Mesenchymal stem cell (in vitro differentiated cells and primary cell): ENCODE data around the gene SHISAL2A.
A peak's percentile ranks its signal among the peaks of the same experiment; 100 is the strongest.

Source experiments
- DNase-seq: peaks from one replicate; pipeline ENCODE4 v3.0.0-alpha.2; 2013
- H2AFZ ChIP-seq: one replicate; pipeline ENCODE4 v1.6.1; 2013; ENCODE audit warnings: low read depth, mild to moderate bottlenecking, control low read depth, inconsistent platforms, low read length, moderate library complexity
- H2AK5ac ChIP-seq: 2 replicates; pipeline ENCODE4 v1.6.1; 2013; ENCODE audit warnings: low read length, moderate library complexity, mild to moderate bottlenecking, inconsistent platforms; ENCODE audit not compliant: severe bottlenecking
- H2BK120ac ChIP-seq: one replicate; pipeline ENCODE4 v1.6.1; 2013; ENCODE audit warnings: low read depth, mild to moderate bottlenecking, inconsistent platforms, low read length, moderate library complexity
- H2BK12ac ChIP-seq, 2 experiments: one replicate each; pipeline ENCODE4 v1.6.1; 2013; ENCODE audit warnings: inconsistent platforms in 2 of 2, low read length in 2 of 2, mild to moderate bottlenecking in 2 of 2, moderate library complexity in 2 of 2, control low read depth in 1 of 2
- H2BK15ac ChIP-seq: one replicate; pipeline ENCODE4 v1.6.1; 2013; ENCODE audit warnings: mild to moderate bottlenecking, low read depth, inconsistent platforms; ENCODE audit not compliant: poor library complexity, severe bottlenecking
- H2BK5ac ChIP-seq: 2 replicates; pipeline ENCODE4 v1.6.1; 2013; ENCODE audit warnings: low read depth, mild to moderate bottlenecking, low read length, control low read depth, inconsistent platforms; ENCODE audit not compliant: poor library complexity, severe bottlenecking
- H3K14ac ChIP-seq, 2 experiments: one replicate each; pipeline ENCODE4 v1.6.1; 2013; ENCODE audit warnings: inconsistent platforms in 2 of 2, low read length in 2 of 2, control low read depth in 1 of 2, mild to moderate bottlenecking in 1 of 2, moderate library complexity in 1 of 2
- H3K18ac ChIP-seq, 2 experiments: one replicate each; pipeline ENCODE4 v1.6.1; 2013; ENCODE audit warnings: inconsistent platforms in 2 of 2, low read length in 2 of 2, control low read depth in 1 of 2, low read depth in 1 of 2, mild to moderate bottlenecking in 1 of 2
- H3K23ac ChIP-seq, 2 experiments: one replicate each; pipeline ENCODE4 v1.6.1; 2013; ENCODE audit warnings: inconsistent platforms in 2 of 2, low read length in 2 of 2, mild to moderate bottlenecking in 2 of 2, moderate library complexity in 2 of 2, control low read depth in 1 of 2
- H3K27ac ChIP-seq: 2 replicates; pipeline ENCODE4 v1.5.1; 2013; ENCODE audit warnings: mild to moderate bottlenecking, moderate library complexity, low read length, control low read depth, inconsistent platforms; ENCODE audit not compliant: poor library complexity, severe bottlenecking
- H3K27me3 ChIP-seq, 2 experiments: 2 replicates each; pipeline versions ENCODE4 v1.6.1 to v1.7.0; 2013; ENCODE audit warnings: low read length in 2 of 2, mild to moderate bottlenecking in 2 of 2, moderate library complexity in 2 of 2, control low read depth in 1 of 2, inconsistent platforms in 1 of 2; ENCODE audit not compliant: control insufficient read depth in 1 of 2, insufficient read depth in 1 of 2
- H3K36me3 ChIP-seq, 2 experiments: 2 replicates each; pipeline versions ENCODE4 v1.6.1 to v1.7.0; 2013; ENCODE audit warnings: low read length in 2 of 2, control low read depth in 1 of 2, inconsistent platforms in 1 of 2, low read depth in 1 of 2, mild to moderate bottlenecking in 1 of 2; ENCODE audit not compliant: insufficient read depth in 2 of 2, control insufficient read depth in 1 of 2
- H3K4ac ChIP-seq, 2 experiments: one replicate each; pipeline ENCODE4 v1.6.1; 2013; ENCODE audit warnings: inconsistent platforms in 2 of 2, low read length in 2 of 2, mild to moderate bottlenecking in 2 of 2, moderate library complexity in 2 of 2, control low read depth in 1 of 2, low read depth in 1 of 2
- H3K4me1 ChIP-seq: 2 replicates; pipeline ENCODE4 v1.6.1; 2013; ENCODE audit warnings: low read depth, low read length, control low read depth; ENCODE audit not compliant: control insufficient read depth, insufficient read depth
- H3K4me2 ChIP-seq: 2 replicates; pipeline ENCODE4 v1.6.1; 2013; ENCODE audit warnings: low read length, mild to moderate bottlenecking, inconsistent platforms; ENCODE audit not compliant: poor library complexity, severe bottlenecking
- H3K4me3 ChIP-seq, 2 experiments: 2 replicates each; pipeline versions ENCODE4 v1.5.1 to v1.7.0; 2013; ENCODE audit warnings: low read length in 2 of 2, mild to moderate bottlenecking in 2 of 2, control low read depth in 1 of 2, low read depth in 1 of 2; ENCODE audit not compliant: insufficient read depth in 1 of 2
- H3K79me1 ChIP-seq: replicated peaks from 2 replicates; pipeline ENCODE4 v1.6.1; 2013; ENCODE audit warnings: mild to moderate bottlenecking, control low read depth, low read length, inconsistent platforms; ENCODE audit not compliant: poor library complexity, severe bottlenecking
- H3K9ac ChIP-seq: 2 replicates; pipeline ENCODE4 v1.7.0; 2013; ENCODE audit warnings: mild to moderate bottlenecking, low read length, moderate library complexity
- H3K9me3 ChIP-seq: 2 replicates; pipeline ENCODE4 v1.7.0; 2013; ENCODE audit warnings: mild to moderate bottlenecking, low read length; ENCODE audit not compliant: control insufficient read depth
- H4K8ac ChIP-seq: one replicate; pipeline ENCODE4 v1.6.1; 2013; ENCODE audit warnings: inconsistent platforms, mild to moderate bottlenecking, low read length, moderate library complexity
- H4K91ac ChIP-seq: one replicate; pipeline ENCODE4 v1.6.1; 2013; ENCODE audit warnings: mild to moderate bottlenecking, low read length, inconsistent platforms
- WGBS: methylation state at CpG from one replicate; pipeline ENCODE4 v1.1.7; 2013; ENCODE audit warnings: mixed read lengths; 5-methylcytosine and 5-hydroxymethylcytosine counted together

SHISAL2A gene

DNA sequence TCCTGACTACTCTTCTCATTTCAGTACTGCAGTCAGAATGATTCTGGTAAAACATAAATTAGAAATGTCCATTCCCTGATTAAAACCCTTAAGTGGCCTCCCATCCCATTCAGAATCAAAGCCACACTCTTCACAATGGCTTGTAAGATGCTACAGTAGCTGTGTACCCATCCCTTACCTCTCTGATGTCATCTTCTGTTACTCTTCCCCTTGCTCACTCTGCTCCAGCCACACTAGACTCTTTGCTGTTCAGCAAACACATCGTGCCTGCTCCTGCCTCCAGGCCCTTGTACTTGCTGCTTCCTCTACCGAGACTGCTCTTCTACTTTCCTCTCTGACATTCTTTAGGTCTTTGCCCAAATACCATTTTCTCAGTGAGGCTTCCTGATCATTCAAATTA, 35.1 kb upstream of the SHISAL2A start:
- Histone ChIP-seq H2BK5ac (no peak overlapping the region), H2AK5ac (no peak overlapping the region), H3K23ac (no peak overlapping the region), H3K4me2 (no peak overlapping the region), H4K91ac (no peak overlapping the region), H3K27ac (no peak overlapping the region), H2BK12ac (no peak overlapping the region), H3K27me3 (peaks cover 0 to 11% of the 10 kb centered on the region in 2 experiments), H3K4ac (no peak overlapping the region), H3K18ac (no peak overlapping the region), H2BK15ac (no peak overlapping the region), H2BK120ac (no peak overlapping the region), H3K14ac (no peak overlapping the region), H2AFZ (no peak overlapping the region), H3K4me3 (no peak overlapping the region), H3K9me3 (no peaks in the 10 kb centered on the region), H3K9ac (no peak overlapping the region), H4K8ac (no peak overlapping the region), H3K79me1 (peaks cover 5% of the 10 kb centered on the region), H3K36me3 (no peaks in the 10 kb centered on the region), H3K4me1 (peaks cover 16% of the 10 kb centered on the region)
- WGBS, result 67% methylated on average over 2 of the region's 2 CpGs
- DNase-seq, result no peak

GRCh38 chr1:52598729-52599128, 34.2 kb upstream of the SHISAL2A start:
- no peak overlapping the region for H3K14ac ChIP-seq

DNA sequence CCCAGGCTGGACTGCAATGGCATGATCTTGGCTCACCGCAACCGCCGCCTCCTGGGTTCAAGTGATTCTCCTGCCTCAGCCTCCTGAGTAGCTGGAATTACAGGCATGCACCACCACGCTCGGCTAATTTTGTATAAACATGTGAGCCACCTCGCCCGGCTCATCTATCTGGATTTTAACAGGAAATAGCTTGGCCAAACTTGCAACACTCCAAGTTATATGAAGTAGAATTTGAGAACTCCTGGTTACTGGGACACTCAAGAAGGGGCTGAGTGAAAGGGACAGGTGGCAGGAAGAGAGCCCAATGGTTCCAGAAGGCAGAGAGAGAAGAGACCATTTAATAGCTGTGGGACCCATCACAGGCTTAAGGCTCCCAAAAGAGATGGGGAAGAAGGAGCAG, 33.7 kb upstream of the SHISAL2A start:
- 91% methylated on average over 7 of the region's 7 CpGs for WGBS
- H4K91ac ChIP-seq, result no peak overlapping the region
- peaks cover 0 to 11% of the 10 kb centered on the region in 2 experiments for H3K27me3 ChIP-seq
- H2BK120ac ChIP-seq, result no peak overlapping the region
- no peaks in the 10 kb centered on the region for H3K9me3 ChIP-seq
- no peak overlapping the region for H3K14ac ChIP-seq
- no peak overlapping the region for H3K9ac ChIP-seq
- H3K4me2 ChIP-seq, result no peak overlapping the region
- H2BK12ac ChIP-seq, result no peak overlapping the region
- H2BK5ac ChIP-seq, result no peak overlapping the region
- H4K8ac ChIP-seq, result no peak overlapping the region
- no peak for DNase-seq
- H2AK5ac ChIP-seq, result peak overlapping the region; percentile 40
- H2BK15ac ChIP-seq, result no peak overlapping the region
- no peak overlapping the region for H3K4me3 ChIP-seq
- H3K18ac ChIP-seq, result no peak overlapping the region
- H3K4me1 ChIP-seq, result peaks cover 16% of the 10 kb centered on the region
- no peak overlapping the region for H2AFZ ChIP-seq
- peak overlapping the region; percentile 17 for H3K27ac ChIP-seq
- no peaks in the 10 kb centered on the region for H3K36me3 ChIP-seq
- no peak overlapping the region for H3K4ac ChIP-seq
- peaks cover 5% of the 10 kb centered on the region for H3K79me1 ChIP-seq
- no peak overlapping the region for H3K23ac ChIP-seq

More at GRCh38 chr1:52598729-52599128, 34.2 kb upstream of the SHISAL2A start:
- H4K8ac ChIP-seq, result no peak overlapping the region
- peaks cover 16% of the 10 kb centered on the region for H3K4me1 ChIP-seq
- no peaks in the 10 kb centered on the region for H3K9me3 ChIP-seq
- no peak overlapping the region for H3K18ac ChIP-seq
- H2BK120ac ChIP-seq, result no peak overlapping the region
- no peak overlapping the region for H2AFZ ChIP-seq
- H3K36me3 ChIP-seq, result no peaks in the 10 kb centered on the region
- H2BK15ac ChIP-seq, result no peak overlapping the region
- H2AK5ac ChIP-seq, result no peak overlapping the region
- H3K27me3 ChIP-seq, result peaks cover 0 to 11% of the 10 kb centered on the region in 2 experiments
- no peak overlapping the region for H3K4me2 ChIP-seq
- no peak overlapping the region for H3K4me3 ChIP-seq
- no peak overlapping the region for H2BK5ac ChIP-seq
- DNase-seq, result no peak
- H3K23ac ChIP-seq, result no peak overlapping the region
- no peak overlapping the region for H2BK12ac ChIP-seq
- 100% methylated on average over 5 of the region's 7 CpGs for WGBS
- H3K9ac ChIP-seq, result no peak overlapping the region
- no peak overlapping the region for H4K91ac ChIP-seq
- peaks cover 5% of the 10 kb centered on the region for H3K79me1 ChIP-seq
- peak overlapping the region; percentile 25 for H3K27ac ChIP-seq
- no peak overlapping the region for H3K4ac ChIP-seq

GRCh38 chr1:52600533-52601179, 32.3 kb upstream of the SHISAL2A start:
- Histone ChIP-seq H2BK120ac (no peak overlapping the region), H3K23ac (no peak overlapping the region), H3K9me3 (no peaks in the 10 kb centered on the region), H3K79me1 (peaks cover 5% of the 10 kb centered on the region), H3K4me1 (peaks cover 16% of the 10 kb centered on the region), H2AFZ (no peak overlapping the region), H4K91ac (no peak overlapping the region), H2BK5ac (no peak overlapping the region), H3K27ac (no peak overlapping the region), H2BK12ac (no peak overlapping the region), H3K4me2 (no peak overlapping the region), H3K4ac (no peak overlapping the region), H3K14ac (no peak overlapping the region), H2AK5ac (no peak overlapping the region), H4K8ac (no peak overlapping the region), H3K27me3 (no peaks in the 10 kb centered on the region), H2BK15ac (no peak overlapping the region), H3K4me3 (no peak overlapping the region), H3K18ac (no peak overlapping the region), H3K36me3 (no peaks in the 10 kb centered on the region), H3K9ac (no peak overlapping the region)
- DNase-seq, result no peak
- WGBS, result 96% methylated on average over 8 of the region's 8 CpGs
